NCI-H2107 treated with DMSO at 0.1 percent for 48 hours (cell line): Measurements from ENCODE around the gene ARHGAP19.

Experiments
- DNase-seq: peaks from one replicate; lab custom pipeline; 2025; ENCODE audit not compliant: unreplicated experiment; lab: John Stamatoyannopoulos, UW

Gene ARHGAP19

DNA sequence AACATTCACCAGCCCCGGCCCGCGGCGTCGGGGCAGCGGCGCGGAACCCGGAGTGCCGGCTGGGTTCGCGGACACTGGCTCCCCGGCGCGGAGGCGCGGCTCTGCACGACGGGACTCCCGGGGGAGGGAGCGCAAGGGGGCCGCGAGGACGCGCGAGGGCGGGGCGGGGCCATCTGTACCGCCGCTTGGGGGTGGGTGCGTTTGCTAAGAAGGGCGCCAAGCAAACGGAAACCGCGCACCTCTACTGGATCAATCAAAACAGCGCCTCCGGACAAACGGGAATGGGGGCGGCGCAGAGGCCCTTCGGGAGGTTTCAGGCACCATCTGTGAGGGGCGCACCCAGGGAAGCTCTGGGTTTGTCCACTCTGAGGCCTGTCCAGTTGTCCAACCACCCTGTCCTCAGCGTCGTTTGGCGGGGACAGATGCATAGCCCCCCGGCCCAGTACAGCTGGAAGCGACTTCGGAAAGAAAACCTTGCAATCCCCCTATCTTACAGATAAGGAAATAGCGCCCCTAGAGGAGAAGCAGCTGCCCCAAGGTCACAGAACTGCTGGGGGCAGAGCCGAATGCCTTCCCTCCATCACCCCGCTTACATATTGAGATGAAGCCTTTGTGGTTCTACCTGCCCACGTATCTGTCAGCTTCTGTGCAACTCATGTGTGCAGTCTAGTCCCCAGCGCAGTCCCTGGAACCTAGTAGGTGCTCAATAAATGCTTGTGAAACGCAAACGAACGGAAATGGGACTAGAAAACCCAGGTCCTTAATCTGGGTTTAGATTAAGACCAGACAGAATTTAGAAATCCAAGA is 96.0 kb downstream of the ARHGAP19 start:
- DNase-seq, result no peak

- no peak for DNase-seq
Observed at GRCh38 chr10:97195706-97196222, 96.7 kb downstream of the ARHGAP19 start.

- DNase-seq, result no peak
Observed at GRCh38 chr10:97192952-97193435, 99.4 kb downstream of the ARHGAP19 start.

- DNase-seq, result no peak
Observed at GRCh38 chr10:97190450-97190849, 102.0 kb downstream of the ARHGAP19 start.

DNA sequence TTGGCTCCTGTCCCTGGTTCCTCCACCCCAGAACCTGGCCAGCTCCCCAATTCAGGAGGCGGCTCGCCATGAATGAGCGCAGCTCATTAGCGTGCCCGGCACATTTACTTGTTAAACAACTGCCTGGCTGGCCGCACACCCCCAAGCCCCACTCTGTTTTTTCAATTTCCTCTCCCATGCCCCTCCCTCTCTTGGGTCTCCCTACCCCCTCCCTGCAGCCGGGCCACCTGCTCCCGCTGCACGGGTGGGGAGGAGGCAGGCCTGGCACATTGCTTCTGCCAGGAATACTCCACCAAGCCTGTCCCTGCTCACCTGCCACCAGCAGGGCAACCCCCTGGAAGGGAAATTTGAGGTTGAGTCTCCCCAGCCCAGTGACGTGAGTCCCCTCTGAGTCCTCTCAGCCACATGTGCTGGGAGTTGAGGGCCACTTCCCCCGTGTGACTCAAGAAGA is 104.2 kb downstream of the ARHGAP19 start:
- DNase-seq, result peak; percentile 54

- DNase-seq, result no peak
Observed at GRCh38 chr10:97186911-97187310, 105.5 kb downstream of the ARHGAP19 start.

- no peak for DNase-seq
Observed at GRCh38 chr10:97185326-97186058, 106.9 kb downstream of the ARHGAP19 start, which contains the start of gene SLIT1. Gene SLIT1 (minus strand): TSS chr10:97185959. CDS start chr10:97185674, 285 bp downstream.

DNA sequence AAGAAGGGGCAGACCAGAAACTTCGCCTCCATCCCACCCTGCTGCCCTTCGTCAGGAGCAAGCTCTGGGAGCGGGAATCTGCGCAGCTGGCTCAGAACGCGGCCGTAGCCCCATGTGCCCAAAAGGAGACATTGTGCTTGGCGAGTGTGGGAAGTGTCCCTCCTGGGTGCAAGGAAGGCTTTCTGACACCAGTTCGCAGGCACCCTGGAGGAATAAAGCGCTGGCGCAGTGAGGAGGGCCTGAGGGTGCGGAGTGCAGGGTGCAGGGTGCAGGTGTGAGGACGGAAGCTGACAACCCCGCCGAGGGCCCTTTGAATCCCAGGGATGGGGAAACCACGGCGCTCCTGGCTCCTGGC is 107.5 kb downstream of the ARHGAP19 start:
- DNase-seq, result no peak

DNA sequence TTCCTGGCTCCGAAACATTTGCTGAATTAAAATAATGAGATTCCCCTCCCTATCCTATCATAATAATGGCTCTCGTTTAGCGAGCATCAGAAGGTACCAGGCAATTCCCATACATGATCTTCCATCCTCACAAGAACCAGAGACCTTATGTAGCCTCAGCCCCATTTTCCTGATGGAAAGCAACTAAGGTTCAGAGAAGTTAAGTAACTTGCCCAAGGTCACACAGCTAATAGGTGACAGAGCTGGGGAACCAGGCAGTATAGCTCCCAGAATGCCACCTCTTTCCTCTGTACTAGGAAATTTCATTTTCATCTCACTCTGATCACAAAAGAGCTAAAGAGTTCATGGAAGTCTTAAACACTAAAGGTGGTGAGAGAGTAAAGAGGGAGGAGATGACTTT is 109.1 kb downstream of the ARHGAP19 start:
- DNase-seq, result no peak

GRCh38 chr10:97182288-97182990 is 110.0 kb downstream of the ARHGAP19 start:
- no peak for DNase-seq

GRCh38 chr10:97180986-97181385 is 111.5 kb downstream of the ARHGAP19 start:
- no peak for DNase-seq

DNA sequence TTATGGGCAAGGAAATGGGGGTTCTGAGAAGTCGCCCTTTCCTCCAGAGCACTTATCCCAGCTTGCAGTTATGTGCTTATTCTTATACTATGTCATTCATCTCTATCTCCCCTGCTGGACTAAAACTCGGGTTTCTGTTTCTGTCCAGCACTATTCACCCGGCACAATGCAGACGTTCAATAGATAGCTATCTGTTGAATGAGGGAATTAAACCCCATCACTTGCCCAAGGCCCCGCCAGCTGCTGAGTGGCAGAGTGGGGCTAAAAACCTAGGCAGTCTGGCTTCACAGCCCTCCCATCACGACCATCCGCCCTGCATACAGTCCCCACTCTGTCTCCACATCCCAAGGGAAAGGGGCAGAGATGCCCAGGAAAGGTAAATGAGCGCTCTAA is 112.1 kb downstream of the ARHGAP19 start:
- no peak for DNase-seq

GRCh38 chr10:97179731-97180362 is 112.6 kb downstream of the ARHGAP19 start:
- DNase-seq, result no peak

DNA sequence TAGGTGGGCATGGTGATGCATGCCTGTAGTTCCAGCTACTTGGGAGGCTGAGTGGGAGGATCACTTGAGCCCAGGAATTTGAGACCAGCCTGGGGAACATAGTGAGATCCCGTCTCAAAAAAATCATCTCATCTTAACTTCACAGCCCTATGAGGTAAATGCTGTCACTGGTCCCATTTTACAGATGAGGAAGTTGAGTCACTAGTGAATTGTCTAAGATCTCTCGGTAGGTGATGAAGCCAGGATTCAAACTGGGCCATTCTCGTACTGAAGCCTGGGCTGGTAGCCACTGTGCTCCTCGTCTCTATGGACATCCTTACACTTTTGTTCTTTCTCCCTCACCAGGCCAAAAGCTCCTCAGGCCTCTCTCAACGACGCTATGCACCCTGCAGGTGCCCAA is 113.1 kb downstream of the ARHGAP19 start:
- no peak for DNase-seq

DNA sequence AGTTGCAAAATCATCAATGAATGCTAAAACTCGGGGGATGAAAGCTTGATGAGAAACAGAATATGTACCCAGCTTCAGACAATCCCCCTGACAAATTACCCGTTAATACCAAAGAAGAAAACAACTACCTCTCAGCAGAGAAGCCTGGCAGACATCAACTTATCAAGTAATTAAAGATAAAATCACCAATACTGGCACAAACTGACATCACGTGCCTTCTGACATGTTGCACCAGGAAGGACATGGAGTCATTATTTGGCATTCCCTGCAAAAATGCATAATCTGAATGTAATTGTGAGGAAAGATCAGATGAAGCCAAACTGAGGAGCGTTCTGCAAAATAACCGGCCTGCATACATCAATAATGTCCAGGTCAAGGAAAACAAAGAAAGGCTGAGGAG is 114.4 kb downstream of the ARHGAP19 start:
- no peak for DNase-seq

DNA sequence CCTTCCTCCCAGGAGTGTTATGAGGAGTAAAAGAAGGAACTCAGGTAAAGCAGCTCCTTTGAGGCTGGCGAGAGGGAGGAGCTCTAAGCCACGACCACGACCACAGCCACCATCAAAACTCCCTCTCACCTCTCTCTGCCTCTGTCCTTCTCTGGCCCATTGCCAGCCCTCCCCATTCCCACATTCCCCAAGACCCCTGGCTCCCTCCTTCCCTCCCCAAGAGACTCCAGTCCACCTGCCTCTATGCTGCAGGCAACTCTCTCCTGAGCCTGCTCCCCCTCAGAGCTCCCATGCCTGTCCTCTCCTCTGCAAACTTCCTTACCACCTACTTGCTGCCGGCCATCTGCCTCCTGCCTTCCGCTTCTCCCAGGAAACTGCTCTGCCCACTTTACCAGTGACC is 116.2 kb downstream of the ARHGAP19 start:
- DNase-seq, result no peak

DNA sequence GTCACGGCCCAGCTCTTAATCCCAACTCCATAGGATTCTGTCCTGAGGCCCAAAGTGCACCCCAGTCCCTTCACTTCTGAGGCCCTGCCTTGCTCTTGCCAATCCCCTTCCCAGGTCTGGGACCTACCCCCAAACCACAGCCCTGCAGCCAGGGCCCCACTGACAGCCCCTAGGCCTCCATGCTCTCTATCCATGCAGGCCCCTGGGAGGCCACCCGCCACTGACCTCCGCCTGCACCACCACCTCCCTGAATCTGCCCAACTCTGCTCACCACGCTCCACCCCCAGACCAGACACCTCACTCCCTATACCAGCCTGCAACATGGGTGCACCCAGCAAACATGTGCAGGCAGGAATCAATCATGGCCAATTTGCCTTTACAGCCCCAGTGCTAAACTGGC is 116.9 kb downstream of the ARHGAP19 start:
- DNase-seq, result no peak

DNA sequence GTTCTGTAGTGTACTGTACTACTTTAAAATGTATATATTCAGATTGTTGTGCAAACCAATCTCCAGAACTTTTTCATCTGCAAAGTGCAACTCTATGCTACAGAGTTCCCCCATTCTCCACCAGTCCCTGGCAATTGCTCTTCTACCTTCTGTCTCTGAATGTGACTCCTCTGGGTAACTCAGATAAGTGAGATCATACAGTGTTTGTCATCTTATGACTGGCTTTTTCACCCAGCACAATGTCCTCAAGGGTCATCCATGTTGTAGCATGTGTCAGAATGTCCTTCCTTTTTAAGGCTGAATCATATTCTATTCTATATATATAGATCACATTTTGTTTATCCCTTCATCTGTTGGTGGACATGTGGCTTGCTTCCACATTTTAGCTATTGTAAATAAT is 117.5 kb downstream of the ARHGAP19 start:
- DNase-seq, result no peak

DNA sequence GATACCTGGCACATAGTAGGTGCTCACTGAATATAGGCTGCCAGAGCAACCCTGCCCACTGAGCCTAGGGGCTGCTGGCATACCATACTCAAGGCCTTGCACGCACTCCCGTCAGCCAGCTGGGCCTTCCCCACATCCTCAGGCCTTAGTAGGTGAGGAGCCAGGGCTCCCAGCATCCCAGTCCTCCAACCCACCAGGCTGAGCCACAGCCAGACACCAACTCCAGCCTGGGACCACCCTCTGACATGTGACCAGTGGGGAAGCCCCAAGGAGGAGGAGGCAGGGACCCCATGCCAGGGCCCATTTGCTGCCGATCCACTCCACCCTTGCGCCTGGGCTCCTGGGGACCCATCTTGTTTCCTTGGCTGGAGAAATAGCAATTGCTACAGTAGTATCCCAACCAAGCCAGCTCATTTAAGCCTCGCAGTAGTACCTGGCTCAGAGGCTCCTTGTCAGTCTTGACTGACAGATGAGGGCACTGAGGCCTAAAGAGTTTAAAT is 118.1 kb downstream of the ARHGAP19 start:
- no peak for DNase-seq

GRCh38 chr10:97173036-97173435 is 119.4 kb downstream of the ARHGAP19 start:
- no peak for DNase-seq
